ENCODE data around the gene FRAT1.
"Not testable (repeated sequence)": the region's sequence is repeated elsewhere in the genome, so short reads cannot be mapped to it uniquely, and the experiment has no call there.

FRAT1 gene

DNA sequence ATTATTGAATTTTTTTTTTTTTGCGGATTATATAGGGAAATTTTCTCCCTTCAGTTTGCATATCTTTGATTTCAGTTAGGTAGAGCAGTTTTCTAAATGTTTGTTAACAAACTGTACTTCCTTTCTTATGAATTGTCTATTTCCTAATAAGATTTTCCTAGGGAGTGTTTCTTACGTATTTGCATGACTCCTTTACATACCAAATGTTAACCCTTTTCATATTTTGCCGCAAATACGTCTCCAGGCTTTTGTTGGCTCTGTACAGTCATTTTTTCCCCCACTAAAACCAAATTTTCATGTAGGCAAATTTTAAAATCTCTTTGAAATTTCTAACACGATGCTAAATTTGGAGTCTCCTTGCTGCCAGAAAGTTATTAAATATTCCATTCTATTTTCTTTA, 17.4 kb downstream of the FRAT1 start:
- no peak for DNase-seq

DNA sequence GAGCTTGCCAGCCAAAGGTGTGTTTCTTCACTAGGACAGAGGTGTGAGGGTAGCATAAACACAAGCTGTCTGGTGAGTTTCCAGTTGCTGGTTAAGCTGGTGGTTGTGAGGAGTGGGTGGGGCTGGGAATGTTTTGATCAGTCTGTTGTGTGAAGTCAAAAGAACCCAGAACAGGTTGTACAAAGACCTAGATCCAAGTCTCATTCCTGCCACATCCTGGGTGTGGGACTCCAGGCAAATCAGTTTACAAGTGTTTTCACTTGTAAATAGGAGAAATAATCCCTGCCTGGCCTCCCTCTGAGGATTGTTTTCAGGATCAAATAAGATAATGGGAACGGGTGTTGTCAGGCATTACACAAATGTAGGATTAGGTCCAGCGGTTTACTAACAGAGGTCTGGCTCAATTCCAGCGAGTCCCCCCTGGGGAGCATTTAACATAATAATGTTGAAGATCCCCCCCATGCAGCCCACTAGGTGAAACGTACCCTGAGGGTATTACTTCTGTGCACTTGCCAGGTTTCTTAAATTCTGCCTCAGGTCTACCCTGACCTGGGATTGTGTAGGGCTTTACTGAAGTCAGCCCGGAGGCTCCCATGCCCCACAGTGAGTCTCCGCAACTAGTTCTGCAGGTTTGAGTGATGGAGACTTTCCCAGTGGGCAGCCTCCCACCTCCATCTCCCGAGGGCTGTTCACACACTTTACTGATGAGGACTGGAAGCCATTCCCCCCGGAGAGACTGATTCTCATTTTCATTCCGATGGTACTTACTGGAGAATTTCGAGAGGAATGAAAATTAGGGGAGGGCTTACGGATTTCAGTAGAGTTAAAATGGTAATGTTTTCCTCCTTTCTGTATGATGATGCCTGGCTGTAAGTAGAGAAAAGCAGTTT, 18.1 kb downstream of the FRAT1 start:
- no peak for DNase-seq

DNA sequence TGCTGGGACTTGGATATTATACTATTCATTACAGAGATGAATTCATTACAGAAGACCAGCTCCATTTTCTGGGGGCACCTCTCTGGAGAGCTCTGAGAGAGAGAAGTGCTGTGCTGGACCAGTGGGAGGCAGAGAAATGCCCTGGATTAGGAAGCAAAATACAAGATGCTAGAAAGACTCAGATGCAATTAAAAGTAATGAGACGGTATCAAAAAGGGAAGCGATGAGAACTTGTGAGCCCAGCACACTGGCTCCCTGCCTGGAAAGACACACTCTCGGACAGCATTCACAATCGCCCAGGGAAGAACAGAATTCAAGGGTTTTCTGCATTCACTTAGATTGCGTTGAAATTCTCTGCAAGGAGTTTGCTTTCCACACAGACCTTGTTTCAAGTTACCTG, 19.0 kb downstream of the FRAT1 start:
- DNase-seq, result no peak

DNA sequence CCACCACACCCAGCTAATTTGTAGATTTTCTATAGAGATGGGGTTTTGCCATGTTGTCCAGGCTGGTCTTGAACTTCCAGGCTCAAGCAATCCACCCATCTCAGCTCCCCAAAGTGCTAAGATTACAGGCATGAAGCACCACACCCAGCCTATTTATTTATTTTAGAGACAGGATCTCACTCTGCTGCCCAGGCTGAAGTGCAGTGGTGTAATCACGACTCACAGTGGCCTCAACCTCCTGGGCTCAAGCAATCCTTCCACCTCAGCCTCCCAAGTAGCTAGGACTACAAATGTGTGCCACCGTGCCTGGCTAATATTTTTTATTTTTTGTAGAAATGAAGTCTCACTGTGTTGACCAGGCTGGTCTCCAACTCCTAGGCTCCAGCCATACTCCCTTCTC, 22.3 kb downstream of the FRAT1 start:
- DNase-seq, result no peak

DNA sequence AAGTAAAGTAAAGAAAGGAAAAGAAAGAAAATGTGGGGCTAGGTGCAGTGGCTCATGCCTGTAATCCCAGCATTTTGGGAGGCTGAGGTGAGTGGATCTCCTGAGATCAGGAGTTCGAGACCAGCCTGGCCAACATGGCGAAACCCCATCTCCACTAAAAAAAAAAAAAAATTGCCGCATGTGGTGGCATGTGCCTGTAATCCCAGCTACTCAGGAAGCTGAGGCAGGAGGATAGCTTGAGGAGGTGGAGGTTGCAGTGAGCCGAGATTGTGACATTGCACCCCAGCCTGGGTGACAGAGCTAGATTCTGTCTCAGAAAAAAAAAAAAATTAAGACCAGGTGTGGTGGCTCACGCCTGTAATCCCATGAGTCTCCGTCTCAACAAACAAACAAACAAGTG, 24.6 kb downstream of the FRAT1 start:
- DNase-seq, result not testable (repeated sequence)

DNA sequence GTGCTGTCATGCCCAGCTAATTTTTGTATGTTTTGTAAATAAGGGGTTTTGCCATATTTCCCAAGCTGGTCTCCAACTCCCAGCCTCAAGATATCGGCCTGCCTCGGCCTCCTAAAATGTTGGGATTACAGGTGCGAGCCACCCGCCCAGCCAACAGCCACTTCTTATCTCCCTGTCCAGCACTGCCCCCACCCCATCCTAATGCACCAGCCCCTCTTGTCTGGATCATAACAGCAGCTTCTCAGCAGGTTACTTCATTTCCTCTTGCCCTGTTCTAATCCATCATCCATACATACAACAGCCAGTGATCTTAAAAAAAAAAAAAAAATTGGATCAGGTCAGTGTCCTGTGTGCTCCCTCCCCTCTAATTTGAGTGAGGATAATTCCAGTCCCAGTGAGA, 28.2 kb downstream of the FRAT1 start:
- no peak for DNase-seq

DNA sequence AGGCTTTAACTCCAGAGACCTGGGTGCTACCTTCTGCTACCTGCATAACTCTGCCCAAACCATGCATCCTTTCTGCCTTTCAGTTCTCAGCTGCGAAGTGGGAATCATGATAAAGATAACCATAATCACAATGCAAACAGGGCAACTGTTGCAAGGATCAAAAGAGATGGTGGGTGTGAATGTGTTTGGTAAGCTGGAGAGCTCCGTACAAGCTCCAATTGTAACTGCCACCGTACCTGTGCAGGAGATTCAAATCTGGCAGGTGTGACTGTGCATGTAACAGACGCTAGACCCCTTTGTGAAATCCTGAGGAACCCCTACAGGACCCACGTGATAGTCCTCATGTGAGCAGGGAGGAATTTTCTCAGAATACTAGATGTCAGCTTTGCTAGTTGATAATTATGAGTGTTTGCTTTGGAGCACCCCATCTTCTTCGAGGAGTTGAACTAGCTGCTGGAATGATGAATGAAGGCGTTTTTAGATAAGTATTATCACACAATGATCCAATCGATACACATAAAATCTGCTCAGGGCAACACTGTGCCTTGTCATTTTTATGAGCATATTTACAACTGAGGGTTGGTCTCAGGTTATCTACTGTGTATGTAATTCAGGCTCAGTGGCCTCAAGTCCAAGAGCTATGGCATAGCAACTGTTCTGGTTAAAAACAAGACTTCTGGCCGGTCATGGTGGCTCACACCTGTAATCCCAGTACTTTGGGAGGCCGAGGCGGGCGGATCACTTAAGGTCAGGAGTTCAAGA, 30.9 kb downstream of the FRAT1 start:
- DNase-seq, result no peak

DNA sequence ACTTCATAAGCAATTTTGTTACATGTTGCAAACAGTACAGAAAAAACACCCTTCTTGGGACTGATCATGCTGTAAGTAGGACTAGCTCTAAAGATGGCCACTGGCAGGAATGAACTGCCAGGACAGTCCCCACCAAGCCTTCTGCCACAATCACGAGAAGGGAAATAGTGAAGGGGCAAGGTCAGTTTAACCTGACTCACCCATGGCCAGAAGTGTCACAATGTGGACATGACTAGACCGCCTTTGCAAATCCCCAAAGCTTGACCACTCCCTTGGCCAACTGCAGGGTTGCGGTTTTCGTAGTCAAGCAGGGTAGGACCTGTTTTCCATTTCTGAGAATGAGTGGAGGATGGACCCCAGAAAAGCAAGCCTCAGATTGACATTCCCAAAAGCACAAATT, 34.9 kb downstream of the FRAT1 start:
- no peak for DNase-seq

DNA sequence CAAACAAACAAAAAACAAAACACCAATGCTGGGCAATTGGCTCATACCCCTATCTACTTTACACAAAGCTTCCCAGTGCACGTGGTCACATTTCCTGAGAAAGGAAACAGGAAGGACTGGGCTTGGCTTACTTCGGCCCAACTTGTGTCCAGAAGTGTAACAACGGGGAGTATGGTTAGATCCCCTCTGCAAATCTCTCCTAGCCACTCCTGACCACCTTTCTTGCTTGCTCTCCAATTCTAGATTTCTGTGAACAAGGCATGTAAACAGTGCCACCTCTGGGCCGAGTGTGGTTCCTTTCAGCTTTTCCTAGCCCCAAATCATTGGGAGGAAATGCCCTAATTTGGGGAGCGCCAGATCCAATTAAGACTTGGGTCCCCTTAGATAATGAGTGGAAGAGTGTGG, 36.5 kb downstream of the FRAT1 start:
- no peak for DNase-seq

DNA sequence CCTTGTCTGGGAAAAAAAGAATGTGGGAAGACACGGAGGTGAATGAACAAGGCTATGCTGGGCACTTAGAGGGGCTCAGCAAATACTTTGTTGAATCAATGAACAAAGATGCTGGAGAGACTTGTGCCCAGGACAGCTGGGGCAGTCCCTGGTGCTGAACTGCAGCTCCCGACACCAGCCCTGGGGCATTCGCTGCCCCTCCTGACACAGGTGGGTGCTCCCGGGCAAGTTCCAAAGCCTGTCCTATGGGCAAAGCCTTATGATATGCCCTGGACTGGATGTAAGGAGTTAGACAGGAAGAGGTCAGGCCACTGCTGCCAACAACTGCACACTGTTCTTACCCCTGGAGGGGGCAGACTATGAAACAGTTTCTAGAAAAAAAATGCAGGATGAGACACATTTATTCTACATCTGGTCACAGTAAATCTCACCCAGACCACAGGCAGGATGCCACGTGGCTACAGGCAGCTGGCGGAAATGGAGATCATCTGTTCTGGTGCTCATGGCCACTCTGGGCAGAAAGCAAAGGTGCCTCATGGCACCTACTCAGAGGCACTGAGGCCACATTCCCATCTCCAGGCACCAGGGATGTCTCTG, 37.3 kb downstream of the FRAT1 start:
- DNase-seq, result no peak

DNA sequence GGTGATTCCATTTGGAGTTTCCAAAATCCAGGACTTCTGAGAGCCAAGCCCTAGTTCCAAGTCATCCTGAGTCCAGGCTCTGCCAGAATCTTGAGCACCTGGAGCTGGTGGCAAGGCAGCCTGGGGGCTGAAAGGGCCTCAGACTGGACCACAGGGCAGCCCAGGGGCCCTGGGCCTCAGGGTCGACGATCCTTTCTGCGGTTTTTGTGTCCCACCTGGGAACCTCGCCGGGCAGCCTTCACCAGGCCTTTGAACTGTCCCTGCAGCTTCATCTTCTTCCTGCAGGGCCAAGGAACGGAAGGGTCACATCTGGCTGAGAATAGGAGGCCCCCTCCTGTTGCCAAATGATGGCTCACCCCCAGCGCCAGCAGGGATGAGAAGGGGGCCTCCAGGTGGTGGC, 37.8 kb downstream of the FRAT1 start:
- DNase-seq, result no peak

DNA sequence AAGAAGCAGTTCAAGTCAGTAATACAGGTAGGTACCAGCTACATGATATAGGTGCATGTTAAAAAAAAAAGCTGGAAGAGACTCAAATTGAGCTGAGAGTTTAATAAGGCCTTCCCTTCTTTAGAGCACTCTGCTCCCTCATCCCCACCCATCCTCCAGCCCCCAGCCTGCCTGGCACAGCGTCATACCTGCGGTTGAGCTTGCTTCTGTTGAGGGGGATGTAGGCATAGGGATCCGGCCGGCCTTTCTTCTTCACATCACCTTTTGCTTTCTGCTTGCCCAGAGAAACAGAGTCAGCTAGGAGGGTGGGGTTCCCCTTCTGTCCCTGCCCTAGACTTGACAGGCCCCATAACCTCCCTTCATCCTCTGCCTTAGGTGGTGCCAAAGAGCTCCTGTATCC, 39.3 kb downstream of the FRAT1 start:
- no peak for DNase-seq

DNA sequence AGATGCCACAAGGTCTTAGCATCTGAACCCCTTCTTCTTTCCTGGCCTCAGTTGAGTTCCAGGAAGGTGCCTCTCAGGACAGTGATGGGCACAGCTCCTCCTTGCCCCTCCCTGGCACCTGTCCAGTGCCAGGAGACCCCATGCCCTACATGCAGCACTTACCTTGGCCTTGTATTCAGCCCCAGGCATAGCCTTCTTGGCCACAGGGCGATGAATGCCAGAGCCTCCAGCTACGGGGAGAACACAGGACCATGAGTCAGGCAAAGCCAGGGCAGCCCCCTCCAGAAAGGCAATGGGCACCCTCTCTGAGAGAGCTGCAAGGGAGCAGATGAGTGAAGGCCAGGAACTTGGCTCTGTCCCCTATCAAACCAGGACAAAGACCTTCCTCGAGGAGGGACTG, 39.7 kb downstream of the FRAT1 start:
- no peak for DNase-seq

DNA sequence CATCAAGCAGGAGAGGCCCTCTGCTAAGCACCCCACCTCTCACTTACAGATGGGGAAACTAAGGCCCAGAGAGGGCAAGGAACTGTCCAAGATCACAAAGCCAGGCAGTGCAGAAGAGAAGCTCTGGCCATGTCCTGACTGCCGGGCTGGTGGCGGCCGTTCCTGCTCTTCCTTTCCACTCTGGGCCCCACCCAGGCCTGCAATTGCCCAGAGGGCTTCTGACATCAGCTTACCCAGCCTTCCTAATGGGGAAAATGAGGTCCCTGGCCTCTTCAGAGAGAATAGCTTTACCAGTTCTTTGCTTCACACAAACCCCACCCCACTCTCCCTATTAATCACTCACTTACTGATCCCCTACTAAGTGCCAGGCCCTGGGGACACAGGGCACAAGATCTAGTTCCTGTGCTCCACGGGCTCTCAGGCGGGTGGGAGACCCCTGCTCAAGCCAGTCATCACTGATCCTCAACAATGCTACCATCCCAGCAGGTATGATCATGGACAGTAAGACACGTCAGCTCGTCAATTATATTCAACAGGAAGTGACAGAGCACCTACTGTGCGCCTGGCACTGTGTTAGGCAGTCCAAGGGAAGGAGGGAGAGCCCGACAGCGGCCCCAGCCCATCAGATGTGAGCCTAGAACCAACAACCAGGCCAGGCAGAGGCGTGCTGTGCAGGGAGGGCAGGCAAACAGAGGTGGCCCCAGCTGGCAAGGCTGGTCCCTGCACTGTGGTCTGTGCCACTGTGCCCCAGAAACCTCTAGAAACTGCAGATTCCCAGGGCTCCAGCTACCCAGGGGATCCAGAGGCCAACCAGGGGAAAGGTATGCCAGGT, 41.9 kb downstream of the FRAT1 start:
- no peak for DNase-seq

DNA sequence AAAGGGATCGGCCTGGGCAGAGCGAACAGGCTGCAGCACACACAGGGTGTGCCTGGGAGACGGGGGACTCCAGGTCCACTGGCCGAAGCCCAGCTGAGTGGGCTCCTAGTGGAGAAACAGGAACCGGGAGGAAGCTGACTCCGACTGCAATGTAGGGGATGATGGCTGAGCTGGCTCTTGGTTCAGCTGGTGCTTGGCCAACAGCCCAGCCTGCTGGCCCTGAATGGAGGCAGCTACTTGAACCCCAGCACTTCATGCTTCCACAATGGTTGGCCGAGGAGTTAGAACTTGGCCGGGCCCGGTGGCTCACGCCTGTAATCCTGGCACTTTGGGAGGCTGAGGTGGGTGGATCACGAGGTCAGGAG, 42.4 kb downstream of the FRAT1 start:
- DNase-seq, result no peak

DNA sequence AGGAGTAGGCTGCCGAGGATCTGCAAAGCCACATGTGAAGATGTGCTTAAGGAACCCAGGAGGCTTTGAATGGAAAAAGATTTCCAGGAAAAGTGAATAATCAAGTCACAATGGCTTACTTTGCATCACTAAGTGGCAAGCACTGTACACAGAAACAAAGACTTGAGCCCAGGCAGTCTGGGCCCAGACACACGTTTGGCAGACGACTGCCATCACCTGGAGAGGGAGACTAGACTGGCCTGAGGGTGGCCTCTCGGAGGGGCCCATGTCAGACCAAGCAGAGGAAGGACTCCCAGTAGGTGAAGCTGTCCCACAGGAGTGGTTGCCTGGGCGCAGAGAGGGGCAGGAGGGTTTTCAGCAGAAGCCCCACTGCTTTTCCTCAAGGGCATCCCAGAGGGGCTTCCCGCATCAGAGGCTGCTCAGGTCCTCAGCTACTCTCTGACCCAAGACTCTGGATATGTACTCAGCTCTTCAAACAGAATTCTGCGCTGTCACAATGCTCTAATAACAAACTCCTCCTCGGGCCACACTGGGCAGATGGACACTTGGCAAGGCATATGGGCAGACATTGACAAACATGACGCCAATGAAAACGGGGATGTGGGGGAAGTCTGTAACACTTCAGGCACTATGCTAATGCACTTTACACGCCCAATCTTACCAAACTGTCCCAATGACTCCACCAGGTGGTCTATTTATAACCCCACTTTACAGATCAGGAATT, 43.4 kb downstream of the FRAT1 start:
- no peak for DNase-seq

DNA sequence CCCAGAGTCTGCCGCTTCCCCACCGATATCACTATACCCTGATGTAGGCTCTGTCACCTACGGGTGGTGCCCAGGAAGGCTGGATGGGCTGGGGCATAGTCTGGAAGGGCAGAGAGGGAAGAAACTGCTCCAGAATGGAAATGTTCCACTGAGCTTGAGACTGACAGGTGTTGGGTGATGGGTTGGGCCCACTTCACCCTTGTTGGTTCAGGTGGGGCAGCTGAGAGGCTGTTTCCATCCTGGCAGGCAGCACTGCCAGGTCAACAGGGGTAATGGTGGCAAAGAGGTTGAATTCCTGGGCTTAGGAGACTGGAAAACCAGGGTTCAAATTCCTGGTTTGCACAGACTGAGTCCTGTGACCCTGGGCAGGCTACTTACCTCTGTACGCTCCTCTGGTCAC, 44.0 kb downstream of the FRAT1 start:
- no peak for DNase-seq

DNA sequence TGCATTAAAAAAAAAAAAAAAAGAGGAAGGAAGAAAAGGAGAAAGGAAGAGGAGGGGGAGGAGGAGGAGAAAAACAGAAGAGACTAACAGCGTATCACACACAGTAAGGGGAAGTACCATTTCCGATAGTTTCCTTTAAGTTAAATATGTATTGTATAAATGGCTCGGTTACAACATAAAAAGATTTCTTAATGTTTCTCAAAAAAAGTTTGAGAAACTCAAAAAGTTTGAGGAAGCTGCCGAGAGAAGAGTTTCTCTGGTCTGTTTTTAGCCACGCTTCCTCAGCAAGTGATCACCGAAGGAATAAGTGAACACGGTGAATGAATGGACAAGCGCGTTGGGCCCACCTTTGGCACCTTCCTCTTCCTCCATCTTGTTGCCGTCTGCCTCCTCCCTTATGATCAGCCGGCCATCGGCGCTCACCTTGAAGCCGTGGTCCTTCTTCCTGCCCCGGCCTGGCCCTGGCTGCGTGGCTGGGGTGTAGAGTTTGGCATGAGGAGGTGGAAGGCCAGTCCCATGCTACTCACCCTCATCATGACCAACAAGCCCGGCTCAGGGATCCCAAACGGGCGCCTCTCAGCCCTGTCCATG, 46.8 kb downstream of the FRAT1 start:
- DNase-seq, result no peak

DNA sequence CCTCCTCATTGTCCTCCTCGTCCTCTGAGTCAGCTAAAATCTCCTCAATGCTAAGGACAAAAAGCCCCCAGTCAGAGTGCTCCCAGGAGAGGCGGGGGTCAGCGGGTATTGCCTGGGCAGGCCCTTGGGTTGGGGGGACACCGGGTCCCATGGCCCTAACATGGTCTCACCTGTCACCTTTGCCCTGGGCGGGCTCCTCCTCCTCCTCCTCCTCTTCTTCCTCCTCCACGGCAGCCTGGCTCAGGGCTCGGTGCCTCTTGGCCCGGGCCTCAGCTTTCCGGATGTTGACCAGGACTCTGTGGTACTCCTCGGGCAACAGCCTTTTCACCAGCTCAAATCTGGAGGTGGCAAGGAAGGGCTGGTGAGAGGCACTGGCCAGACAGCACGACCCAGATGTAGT, 47.5 kb downstream of the FRAT1 start:
- no peak for DNase-seq

DNA sequence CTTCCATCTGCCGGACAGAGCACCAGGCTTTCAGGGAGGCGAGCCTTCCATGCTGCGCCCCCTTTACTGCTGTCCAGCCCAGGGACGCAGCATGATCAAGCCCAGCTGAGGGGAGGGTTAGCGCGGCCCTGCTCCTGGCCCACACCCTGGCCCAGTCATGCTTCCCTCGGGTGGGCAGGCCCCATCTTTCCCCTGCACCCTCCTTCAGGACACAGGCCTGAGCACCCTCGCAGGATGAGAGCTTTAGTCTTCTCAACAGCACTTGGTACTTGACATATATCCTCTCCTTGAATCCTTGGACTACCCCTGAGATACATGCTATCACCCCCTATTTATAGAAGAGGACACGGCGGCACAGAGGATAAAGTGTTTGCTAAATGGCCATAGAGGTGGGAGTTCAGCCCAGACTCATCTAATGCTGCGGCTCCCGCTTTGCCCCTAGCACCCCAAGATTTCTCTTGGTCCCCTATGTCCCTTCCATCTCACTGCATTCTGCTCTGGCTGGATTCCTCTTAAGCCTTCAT, 48.1 kb downstream of the FRAT1 start:
- DNase-seq, result no peak

All from stimulated activated CD4-positive, alpha-beta T cell treated with anti-CD3 and anti-CD28 coated beads, Interleukin-15, amount 100 ng/mL, for 24 hours (primary cell).